ENCODE results near the gene PGD.
A peak's percentile ranks its signal among the peaks of the same experiment; 100 is the strongest.

PGD gene

DNA sequence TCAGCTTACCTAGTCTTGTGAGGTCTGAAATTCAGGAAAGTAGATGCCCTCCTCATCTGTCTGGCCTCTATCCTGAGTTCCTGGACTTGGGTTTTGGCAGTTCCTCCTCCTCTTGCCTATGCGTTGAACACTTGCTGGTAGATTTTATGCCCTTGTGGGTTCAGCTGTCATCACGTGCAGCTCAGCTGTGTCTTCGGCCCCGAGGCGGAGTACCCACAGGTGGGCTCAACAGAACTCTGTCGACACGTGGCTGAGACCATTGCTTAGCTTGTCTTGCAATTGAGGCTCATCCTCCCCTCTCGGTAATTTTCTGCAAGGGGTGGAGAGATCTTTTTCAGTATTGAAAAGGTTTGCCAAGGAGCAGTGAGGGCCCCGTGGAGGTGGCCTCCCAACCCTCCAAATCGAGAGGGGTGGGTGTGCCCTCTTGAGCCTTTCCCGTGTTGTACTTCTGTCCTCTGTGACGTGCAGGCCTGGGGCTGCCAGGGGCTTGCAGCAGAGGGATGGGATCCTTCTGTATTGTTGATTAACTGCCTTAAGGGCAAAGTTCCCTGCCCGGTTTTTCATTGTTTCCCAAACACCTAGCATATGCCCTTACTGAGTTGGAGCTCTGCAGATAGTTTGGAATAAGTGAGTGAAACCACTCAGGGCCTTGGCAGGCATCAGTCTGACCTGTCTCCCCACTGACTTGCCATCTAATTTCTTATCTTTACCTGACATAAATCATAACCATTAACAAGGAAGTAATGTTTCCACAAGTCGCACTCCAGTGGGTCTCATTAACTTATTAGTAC lies 34.2 kb downstream of the PGD start:
- ChIA-PET POLR2A (no interaction called here), CTCF (interaction anchor here (0.5 to 9.3 kb wide), 3 partner anchors 32 to 62 kb away, joined by 4 to 148 read pairs (median 6); no protein-coding TSS in a partner anchor)
- TF ChIP-seq, protein P1, sequence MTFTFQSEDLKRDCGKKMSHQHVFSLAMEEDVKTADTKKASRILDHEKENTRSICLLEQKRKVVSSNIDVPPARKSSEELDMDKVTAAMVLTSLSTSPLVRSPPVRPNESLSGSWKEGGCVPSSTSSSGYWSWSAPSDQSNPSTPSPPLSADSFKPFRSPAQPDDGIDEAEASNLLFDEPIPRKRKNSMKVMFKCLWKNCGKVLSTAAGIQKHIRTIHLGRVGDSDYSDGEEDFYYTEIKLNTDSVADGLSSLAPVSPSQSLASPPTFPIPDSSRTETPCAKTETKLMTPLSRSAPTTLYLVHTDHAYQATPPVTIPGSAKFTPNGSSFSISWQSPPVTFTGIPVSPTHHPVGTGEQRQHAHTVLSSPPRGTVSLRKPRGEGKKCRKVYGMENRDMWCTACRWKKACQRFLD (tag by site-specific recombination; IDR thresholded peaks at IDR 0.05), result no peak
- TF ChIP-seq, protein P2, sequence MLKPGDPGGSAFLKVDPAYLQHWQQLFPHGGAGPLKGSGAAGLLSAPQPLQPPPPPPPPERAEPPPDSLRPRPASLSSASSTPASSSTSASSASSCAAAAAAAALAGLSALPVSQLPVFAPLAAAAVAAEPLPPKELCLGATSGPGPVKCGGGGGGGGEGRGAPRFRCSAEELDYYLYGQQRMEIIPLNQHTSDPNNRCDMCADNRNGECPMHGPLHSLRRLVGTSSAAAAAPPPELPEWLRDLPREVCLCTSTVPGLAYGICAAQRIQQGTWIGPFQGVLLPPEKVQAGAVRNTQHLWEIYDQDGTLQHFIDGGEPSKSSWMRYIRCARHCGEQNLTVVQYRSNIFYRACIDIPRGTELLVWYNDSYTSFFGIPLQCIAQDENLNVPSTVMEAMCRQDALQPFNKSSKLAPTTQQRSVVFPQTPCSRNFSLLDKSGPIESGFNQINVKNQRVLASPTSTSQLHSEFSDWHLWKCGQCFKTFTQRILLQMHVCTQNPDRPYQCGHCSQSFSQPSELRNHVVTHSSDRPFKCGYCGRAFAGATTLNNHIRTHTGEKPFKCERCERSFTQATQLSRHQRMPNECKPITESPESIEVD (tag by site-specific recombination; IDR thresholded peaks at IDR 0.05), result 0 out of 2 replicates have a peak, but pooled peaks have one; percentile 14
- TF ChIP-seq SCRT2 (tag by site-specific recombination; IDR thresholded peaks at IDR 0.05) (peak; percentile 58; the same call in 1 of the 2 replicates), FEZF1 (tag by site-specific recombination; IDR thresholded peaks at IDR 0.05) (0 out of 2 replicates have a peak, but pooled peaks have one; percentile 8)

DNA sequence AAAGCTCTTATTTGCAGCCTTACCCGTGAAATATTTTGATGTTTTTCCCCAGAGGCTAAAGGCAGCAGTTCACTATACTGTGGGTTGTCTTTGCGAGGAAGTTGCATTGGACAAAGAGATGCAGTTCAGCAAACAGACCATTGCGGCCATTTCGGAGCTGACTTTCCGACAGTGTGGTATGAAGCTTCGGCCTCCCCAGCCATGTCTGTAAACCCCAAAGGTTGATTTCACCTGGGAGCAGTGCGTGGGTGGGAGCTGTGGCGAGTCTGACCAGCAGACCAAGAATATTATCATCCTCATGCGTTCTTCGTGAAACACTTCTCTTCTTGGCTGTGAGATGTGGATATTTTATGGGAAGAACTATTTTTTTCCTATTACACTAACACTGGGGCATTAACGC lies 34.9 kb downstream of the PGD start:
- peaks cover 0 to 27% of the 10 kb centered on the region in 2 experiments; a peak in 2 of 3 replicates for H3K36me3 ChIP-seq (ENCODE audit: control insufficient read depth in 2 of 2, insufficient read depth in 1 of 2, low read length in 2 of 2)
- CTCF ChIA-PET, result interaction anchor here (0.7 to 9.3 kb wide), 2 partner anchors 61 to 1245 kb away, joined by 3 to 148 read pairs; no protein-coding TSS in a partner anchor
- POLR2A ChIA-PET, result no interaction called here
- H3K4me1 ChIP-seq (ENCODE audit: control insufficient read depth, insufficient read depth, low read length), result no peaks in the 10 kb centered on the region
- no peak overlapping the region for H3K27ac ChIP-seq (ENCODE audit: extremely low read depth, low read depth, low read length)
- H3K4me3 ChIP-seq (ENCODE audit: low read depth, low read length), result no peak overlapping the region
- H3K9me3 ChIP-seq (ENCODE audit: control insufficient read depth, insufficient read depth, low read depth, low read length), result no peaks in the 10 kb centered on the region
- TF ChIP-seq, protein P3, sequence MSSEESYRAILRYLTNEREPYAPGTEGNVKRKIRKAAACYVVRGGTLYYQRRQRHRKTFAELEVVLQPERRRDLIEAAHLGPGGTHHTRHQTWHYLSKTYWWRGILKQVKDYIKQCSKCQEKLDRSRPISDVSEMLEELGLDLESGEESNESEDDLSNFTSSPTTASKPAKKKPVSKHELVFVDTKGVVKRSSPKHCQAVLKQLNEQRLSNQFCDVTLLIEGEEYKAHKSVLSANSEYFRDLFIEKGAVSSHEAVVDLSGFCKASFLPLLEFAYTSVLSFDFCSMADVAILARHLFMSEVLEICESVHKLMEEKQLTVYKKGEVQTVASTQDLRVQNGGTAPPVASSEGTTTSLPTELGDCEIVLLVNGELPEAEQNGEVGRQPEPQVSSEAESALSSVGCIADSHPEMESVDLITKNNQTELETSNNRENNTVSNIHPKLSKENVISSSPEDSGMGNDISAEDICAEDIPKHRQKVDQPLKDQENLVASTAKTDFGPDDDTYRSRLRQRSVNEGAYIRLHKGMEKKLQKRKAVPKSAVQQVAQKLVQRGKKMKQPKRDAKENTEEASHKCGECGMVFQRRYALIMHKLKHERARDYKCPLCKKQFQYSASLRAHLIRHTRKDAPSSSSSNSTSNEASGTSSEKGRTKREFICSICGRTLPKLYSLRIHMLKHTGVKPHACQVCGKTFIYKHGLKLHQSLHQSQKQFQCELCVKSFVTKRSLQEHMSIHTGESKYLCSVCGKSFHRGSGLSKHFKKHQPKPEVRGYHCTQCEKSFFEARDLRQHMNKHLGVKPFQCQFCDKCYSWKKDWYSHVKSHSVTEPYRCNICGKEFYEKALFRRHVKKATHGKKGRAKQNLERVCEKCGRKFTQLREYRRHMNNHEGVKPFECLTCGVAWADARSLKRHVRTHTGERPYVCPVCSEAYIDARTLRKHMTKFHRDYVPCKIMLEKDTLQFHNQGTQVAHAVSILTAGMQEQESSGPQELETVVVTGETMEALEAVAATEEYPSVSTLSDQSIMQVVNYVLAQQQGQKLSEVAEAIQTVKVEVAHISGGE (tag by site-specific recombination; conservative IDR thresholded peaks at IDR 0.05; ENCODE audit: low read depth), result no peak
- no peak for TF ChIP-seq RBAK (tag by site-specific recombination; IDR thresholded peaks at IDR 0.05)
- TF ChIP-seq, protein P4, sequence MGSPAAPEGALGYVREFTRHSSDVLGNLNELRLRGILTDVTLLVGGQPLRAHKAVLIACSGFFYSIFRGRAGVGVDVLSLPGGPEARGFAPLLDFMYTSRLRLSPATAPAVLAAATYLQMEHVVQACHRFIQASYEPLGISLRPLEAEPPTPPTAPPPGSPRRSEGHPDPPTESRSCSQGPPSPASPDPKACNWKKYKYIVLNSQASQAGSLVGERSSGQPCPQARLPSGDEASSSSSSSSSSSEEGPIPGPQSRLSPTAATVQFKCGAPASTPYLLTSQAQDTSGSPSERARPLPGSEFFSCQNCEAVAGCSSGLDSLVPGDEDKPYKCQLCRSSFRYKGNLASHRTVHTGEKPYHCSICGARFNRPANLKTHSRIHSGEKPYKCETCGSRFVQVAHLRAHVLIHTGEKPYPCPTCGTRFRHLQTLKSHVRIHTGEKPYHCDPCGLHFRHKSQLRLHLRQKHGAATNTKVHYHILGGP (tag by site-specific recombination; IDR thresholded peaks at IDR 0.05), result no peak
- TF ChIP-seq ZNF223 (tag by site-specific recombination; IDR thresholded peaks at IDR 0.05), result no peak
- no peak for TF ChIP-seq ZSCAN30 (tag by site-specific recombination; IDR thresholded peaks at IDR 0.05)
- TF ChIP-seq, protein P5, sequence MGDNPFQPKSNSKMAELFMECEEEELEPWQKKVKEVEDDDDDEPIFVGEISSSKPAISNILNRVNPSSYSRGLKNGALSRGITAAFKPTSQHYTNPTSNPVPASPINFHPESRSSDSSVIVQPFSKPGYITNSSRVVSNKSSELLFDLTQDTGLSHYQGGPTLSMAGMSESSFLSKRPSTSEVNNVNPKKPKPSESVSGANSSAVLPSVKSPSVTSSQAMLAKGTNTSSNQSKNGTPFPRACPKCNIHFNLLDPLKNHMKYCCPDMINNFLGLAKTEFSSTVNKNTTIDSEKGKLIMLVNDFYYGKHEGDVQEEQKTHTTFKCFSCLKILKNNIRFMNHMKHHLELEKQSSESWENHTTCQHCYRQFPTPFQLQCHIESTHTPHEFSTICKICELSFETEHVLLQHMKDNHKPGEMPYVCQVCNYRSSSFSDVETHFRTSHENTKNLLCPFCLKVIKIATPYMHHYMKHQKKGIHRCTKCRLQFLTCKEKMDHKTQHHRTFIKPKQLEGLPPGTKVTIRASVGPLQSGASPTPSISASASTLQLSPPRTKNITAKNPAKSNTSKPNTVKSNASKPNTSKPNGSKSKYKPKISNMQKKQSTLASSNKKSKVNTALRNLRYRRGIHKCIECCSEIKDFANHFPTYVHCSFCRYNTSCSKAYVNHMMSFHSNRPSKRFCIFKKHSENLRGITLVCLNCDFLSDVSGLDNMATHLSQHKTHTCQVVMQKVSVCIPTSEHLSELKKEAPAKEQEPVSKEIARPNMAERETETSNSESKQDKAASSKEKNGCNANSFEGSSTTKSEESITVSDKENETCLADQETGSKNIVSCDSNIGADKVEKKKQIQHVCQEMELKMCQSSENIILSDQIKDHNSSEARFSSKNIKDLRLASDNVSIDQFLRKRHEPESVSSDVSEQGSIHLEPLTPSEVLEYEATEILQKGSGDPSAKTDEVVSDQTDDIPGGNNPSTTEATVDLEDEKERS (tag by site-specific recombination; IDR thresholded peaks at IDR 0.05), result no peak
- no peak for TF ChIP-seq ZFP37 (tag by site-specific recombination; IDR thresholded peaks at IDR 0.05)
- TF ChIP-seq, protein P6, sequence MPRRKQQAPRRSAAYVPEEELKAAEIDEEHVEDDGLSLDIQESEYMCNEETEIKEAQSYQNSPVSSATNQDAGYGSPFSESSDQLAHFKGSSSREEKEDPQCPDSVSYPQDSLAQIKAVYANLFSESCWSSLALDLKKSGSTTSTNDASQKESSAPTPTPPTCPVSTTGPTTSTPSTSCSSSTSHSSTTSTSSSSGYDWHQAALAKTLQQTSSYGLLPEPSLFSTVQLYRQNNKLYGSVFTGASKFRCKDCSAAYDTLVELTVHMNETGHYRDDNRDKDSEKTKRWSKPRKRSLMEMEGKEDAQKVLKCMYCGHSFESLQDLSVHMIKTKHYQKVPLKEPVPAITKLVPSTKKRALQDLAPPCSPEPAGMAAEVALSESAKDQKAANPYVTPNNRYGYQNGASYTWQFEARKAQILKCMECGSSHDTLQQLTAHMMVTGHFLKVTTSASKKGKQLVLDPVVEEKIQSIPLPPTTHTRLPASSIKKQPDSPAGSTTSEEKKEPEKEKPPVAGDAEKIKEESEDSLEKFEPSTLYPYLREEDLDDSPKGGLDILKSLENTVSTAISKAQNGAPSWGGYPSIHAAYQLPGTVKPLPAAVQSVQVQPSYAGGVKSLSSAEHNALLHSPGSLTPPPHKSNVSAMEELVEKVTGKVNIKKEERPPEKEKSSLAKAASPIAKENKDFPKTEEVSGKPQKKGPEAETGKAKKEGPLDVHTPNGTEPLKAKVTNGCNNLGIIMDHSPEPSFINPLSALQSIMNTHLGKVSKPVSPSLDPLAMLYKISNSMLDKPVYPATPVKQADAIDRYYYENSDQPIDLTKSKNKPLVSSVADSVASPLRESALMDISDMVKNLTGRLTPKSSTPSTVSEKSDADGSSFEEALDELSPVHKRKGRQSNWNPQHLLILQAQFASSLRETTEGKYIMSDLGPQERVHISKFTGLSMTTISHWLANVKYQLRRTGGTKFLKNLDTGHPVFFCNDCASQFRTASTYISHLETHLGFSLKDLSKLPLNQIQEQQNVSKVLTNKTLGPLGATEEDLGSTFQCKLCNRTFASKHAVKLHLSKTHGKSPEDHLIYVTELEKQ (tag by site-specific recombination; IDR thresholded peaks at IDR 0.05; ENCODE audit: borderline replicate concordance), result no peak
- TF ChIP-seq SCRT2 (tag by site-specific recombination; IDR thresholded peaks at IDR 0.05), result no peak
- TF ChIP-seq, protein P7, sequence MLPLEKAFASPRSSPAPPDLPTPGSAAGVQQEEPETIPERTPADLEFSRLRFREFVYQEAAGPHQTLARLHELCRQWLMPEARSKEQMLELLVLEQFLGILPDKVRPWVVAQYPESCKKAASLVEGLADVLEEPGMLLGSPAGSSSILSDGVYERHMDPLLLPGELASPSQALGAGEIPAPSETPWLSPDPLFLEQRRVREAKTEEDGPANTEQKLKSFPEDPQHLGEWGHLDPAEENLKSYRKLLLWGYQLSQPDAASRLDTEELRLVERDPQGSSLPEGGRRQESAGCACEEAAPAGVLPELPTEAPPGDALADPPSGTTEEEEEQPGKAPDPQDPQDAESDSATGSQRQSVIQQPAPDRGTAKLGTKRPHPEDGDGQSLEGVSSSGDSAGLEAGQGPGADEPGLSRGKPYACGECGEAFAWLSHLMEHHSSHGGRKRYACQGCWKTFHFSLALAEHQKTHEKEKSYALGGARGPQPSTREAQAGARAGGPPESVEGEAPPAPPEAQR (tag by site-specific recombination; IDR thresholded peaks at IDR 0.05), result no peak
- TF ChIP-seq ZNF544 (tag by site-specific recombination; IDR thresholded peaks at IDR 0.05), result no peak
- TF ChIP-seq ZNF132 (tag by site-specific recombination; IDR thresholded peaks at IDR 0.05; ENCODE audit: borderline replicate concordance), result no peak
- TF ChIP-seq ZNF76 (tag by site-specific recombination; IDR thresholded peaks at IDR 0.05; ENCODE audit: borderline replicate concordance, low read depth), result no peak

More for the DNA sequence above, 34.2 kb downstream of the PGD start:
- H3K36me3 ChIP-seq (ENCODE audit: control insufficient read depth in 2 of 2, insufficient read depth in 1 of 2, low read length in 2 of 2), result peaks cover 0 to 27% of the 10 kb centered on the region in 2 experiments; a peak in 2 of 3 replicates
- no peaks in the 10 kb centered on the region for H3K9me3 ChIP-seq (ENCODE audit: control insufficient read depth, insufficient read depth, low read depth, low read length)
- no peak overlapping the region for H3K4me3 ChIP-seq (ENCODE audit: low read depth, low read length)
- no peak overlapping the region for H3K27ac ChIP-seq (ENCODE audit: extremely low read depth, low read depth, low read length)
- no peaks in the 10 kb centered on the region for H3K4me1 ChIP-seq (ENCODE audit: control insufficient read depth, insufficient read depth, low read length)
